HG03432 (cell line): ENCODE data around the gene FAM43A.

Experiments used
- ATAC-seq: cut with Tn5 transposase; IDR thresholded peaks from one replicate; pipeline ENCODE4 v1.9.1; 2021; ENCODE audit warnings: mild to moderate bottlenecking, moderate library complexity; ENCODE audit not compliant: unreplicated experiment

Gene FAM43A

GRCh38 chr3:194707147-194707540, 21.5 kb downstream of the FAM43A start:
- no peak for ATAC-seq

- no peak for ATAC-seq
Measured at GRCh38 chr3:194711286-194711685, 25.6 kb downstream of the FAM43A start.

GRCh38 chr3:194711913-194712312, 26.2 kb downstream of the FAM43A start:
- no peak for ATAC-seq

DNA sequence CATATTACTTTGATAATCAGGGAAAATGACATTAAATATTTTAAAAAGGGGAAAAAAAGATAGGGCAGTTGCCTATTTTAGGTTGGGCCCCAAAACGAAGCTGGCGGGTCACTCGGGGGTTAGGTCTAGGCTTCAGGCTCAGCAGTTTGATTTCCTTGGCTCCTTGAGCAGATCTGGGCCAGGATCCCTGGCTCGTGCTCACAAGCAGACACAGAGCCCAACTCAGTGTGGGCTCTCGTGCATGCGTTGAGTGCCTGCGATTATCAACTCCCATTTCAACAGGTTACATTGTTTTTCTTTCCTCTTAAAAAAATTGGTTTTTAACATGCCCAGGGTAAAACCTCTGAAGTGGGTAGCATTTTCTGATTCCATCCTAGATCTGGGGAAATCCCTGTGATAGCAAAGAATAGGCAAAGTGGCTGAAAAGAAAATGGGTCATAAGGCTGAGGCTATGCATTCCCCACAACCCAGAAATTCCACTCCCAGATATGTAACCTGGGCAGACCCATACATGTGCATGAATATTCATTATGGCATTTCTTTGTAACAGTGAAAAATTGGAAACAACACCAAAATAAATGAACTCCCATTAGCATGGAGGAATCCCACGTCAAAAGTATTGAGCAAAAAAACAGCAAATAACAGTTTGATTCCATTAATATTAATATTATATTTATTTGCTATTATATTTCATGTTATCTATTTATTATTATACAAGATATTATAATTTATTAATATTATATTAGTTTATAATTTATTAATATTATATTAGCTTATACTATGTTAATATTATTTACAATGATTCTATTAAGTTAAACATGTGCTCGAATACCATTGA, 27.8 kb downstream of the FAM43A start:
- no peak for ATAC-seq

GRCh38 chr3:194714137-194714455, 28.4 kb downstream of the FAM43A start:
- no peak for ATAC-seq

- no peak for ATAC-seq
Measured at GRCh38 chr3:194714564-194714963, 28.9 kb downstream of the FAM43A start.

GRCh38 chr3:194715022-194715800, 29.5 kb downstream of the FAM43A start:
- ATAC-seq = no peak

DNA sequence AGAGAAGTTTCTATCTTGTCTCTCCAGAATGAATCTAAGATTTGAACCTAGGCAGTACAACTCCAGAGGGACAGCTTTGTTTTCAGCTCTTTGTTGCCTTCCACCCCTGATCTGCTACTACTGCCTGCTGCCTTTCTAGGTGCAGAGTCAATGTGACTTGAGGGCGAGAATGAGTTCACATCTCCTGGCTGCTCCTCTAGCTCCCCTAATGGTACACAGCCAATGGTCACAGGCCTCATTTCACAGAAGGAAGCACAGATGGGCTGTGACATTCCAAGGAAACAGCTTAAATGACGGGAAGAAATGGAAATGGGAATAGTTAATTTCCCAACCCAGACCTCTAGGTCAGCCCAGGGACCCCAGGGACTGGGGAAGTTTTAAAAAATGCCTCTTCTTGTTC, 32.4 kb downstream of the FAM43A start:
- ATAC-seq = no peak

DNA sequence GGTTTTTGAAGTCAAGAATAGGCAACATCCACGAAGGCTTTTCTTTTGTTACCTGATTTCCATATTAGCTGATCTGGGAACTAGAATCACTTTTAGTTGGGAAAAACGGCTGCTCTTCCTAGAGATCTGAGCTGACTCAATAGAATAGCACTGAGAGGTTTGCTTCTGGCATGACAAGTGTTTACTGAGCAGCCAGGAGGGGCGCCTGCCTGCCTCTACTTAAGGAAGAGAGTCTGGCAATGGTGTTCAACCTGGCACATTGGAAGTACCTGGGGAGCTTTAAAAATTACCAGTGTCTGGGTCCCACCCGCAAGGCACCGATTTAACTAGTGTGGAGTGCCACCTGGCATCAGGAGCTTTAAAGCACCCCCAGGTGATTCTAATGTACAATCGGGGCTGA, 34.4 kb downstream of the FAM43A start:
- no peak for ATAC-seq

- no peak for ATAC-seq
Measured at GRCh38 chr3:194723846-194724618, 38.3 kb downstream of the FAM43A start.

DNA sequence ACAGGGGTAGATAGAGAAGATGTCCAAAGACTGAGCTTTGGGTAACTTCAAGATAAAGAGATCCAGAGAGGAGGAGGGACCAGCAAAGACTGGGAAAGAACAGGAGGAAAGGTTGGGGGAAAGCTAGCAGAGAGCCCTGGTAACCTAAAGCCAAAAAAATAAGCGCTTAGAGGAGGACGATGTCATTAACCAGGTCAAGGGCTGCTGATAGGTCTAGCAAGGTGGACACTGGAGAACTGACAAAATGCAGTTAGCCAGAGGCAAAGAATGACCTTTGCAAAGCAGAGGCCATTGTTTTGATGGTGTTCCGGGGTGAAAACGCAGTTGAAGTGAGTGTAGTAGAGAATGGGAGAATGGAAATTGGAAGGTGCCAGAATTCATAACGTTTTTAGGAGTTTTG, 39.7 kb downstream of the FAM43A start:
- ATAC-seq = no peak

DNA sequence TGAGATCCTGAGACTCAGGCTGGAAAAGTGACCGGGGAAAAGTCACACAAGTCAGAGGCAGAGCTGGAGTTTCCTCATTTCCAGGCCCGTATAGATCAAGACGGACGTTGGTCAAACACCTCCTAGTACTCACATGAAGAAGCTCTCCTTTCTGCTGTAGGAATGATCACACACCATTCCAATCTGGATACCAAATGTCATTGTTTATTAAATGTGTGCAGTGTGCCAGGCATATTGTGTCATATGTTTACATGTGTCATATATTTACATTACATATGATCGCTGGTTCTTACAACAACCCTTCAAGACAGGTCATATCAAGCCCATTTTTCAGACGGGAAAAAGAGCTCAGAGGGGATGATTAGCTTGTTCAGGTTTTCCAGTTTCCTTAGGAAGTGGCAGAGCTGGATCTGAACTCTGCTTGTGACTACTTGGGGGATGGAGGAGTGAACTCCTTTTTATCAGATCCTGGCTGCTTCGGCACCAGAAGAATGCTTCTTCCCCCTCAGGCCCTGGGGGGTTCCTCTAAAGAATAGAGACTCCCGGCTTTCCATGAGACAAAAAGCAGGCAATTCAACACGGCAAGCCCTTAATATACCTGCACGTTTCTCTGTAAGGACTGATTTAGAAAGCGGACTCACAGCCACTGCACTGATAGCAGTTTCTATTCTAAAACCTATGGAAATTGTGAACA, 41.9 kb downstream of the FAM43A start:
- ATAC-seq = no peak

DNA sequence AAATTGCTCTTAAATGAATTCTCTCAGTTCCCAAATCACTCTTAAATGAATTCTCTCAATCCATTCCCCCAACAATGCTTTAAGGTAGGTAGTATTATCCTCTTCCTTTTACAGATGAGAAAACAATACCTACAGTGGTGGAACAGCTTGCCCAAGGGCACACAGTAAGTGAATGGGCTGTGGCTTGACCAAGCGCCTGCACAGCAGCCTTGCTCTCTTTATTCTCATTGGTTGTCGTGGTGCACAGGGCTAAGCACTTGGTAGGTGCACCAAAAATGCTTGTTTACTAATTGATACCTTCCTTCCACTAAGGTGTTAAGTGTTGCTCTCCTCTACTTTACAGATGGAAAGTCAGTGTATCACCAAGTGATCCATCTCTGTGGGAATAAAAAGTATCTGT, 43.3 kb downstream of the FAM43A start:
- ATAC-seq = no peak

DNA sequence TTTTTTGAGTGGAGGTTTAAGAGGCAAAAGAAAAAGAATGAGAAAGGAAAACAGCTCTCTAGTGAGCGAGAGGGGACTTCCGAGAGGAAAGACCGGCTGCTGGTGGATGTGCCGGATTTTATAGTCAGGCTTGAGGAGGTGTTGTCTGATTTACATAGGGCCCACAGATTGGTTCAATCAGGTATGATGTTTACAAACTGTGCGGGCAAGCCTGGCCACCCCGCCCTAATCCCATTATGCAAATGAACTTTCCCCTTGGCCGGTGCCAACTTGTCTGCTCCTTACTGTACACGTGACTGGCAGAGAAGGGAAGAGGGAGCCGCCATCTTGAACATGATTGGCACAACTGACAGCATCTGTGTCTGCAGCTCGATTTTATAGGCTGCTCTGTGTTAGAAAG, 44.7 kb downstream of the FAM43A start:
- no peak for ATAC-seq

DNA sequence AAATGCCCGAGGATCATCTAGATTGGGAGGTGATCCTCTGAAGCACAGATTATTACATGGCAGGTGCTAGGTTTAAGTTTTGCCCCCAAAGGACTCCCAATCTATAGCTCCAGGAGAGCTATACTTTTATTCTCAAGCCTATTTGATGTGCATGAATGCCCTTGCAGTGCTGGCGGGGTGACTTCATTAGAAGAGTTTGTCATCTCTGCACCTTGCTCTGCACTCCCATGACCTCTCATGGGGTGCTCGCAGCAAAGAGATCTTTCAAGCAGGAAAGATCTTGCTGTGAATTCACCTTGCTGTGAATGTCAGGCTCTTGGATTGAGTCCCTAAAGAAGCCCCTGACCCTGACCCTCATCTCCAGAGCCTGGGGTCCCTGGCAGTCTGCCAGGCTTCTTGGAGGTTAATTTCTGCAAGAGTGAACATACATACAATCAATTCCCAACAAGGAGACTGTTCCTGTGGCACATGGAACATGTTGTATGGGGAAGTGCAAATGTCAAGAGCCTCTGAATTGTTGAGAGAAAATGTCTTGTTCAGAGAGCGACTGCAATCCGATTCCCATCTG, 45.9 kb downstream of the FAM43A start:
- no peak for ATAC-seq

GRCh38 chr3:194732617-194733016, 46.9 kb downstream of the FAM43A start:
- ATAC-seq = no peak

DNA sequence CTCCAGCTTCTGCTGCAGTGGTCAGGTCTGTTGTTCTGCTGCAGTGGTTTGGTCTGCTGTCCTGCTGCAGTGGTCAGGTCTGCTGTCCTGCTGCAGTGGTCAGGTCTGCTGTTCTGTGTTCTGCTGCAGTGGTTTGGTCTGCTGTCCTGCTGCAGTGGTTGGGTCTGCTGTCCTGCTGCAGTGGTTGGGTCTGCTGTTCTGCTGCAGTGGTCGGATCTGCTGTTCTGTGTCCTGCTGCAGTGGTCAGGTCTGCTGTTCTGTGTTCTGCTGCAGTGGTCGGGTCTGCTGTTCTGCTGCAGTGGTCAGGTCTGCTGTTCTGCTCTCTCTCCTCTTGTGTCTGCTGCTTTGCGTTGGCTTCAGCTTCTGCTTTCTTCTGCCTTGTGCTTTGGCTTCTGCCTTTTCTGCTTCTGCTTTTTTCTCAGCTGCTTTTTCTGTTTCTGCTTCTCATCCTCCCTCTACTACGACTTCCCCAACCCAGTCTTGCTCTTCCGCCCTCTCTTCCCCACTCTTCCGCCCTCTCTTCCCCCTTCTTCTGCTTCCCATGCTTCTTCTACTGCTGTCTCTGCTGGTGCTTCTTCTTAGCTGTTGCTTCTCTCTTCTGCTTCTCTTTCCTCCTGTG, 50.7 kb downstream of the FAM43A start:
- no peak for ATAC-seq

GRCh38 chr3:194736896-194737600, 51.4 kb downstream of the FAM43A start:
- ATAC-seq = no peak
